Hypothalamus (tissue), 51 donors: Measurements from ENCODE around the gene CATSPER3.

ENCODE experiments used
- DNase-seq, 51 donors: peaks; one replicate each; lab custom pipeline; 2025; lab: John Stamatoyannopoulos, UW

The CATSPER3 gene

DNA sequence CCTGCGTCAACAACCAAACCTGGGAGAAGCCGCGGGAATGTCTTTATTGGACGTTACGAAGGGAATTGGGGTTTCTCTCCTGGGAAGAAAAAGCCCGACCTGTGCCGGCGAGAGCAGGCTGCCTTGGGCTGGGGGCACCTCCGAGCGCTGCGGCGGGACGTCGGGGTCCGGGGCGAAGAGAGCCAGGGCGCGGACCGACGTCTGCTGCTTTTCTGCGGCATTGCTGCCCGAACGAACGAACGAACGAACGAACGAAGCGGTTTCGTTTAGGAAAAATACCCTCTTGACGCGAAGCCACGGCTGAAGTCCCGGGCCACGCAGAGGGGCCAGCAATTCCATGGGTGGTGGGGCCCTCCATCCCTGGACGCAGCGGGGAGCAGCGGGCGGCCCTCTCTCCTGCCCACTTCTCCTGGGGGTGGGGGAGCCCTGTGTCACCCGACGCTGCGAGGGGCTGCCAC is 71.1 kb downstream of the CATSPER3 start:
- no peak for DNase-seq

GRCh38 chr5:135039271-135040033 is 71.7 kb downstream of the CATSPER3 start:
- no peak for DNase-seq

- DNase-seq, result no peak
Measured at GRCh38 chr5:135040034-135040332, 72.3 kb downstream of the CATSPER3 start.

GRCh38 chr5:135040333-135041144 is 72.8 kb downstream of the CATSPER3 start:
- DNase-seq, result no peak

- no peak for DNase-seq
Measured at GRCh38 chr5:135041145-135041587, 73.5 kb downstream of the CATSPER3 start.

DNA sequence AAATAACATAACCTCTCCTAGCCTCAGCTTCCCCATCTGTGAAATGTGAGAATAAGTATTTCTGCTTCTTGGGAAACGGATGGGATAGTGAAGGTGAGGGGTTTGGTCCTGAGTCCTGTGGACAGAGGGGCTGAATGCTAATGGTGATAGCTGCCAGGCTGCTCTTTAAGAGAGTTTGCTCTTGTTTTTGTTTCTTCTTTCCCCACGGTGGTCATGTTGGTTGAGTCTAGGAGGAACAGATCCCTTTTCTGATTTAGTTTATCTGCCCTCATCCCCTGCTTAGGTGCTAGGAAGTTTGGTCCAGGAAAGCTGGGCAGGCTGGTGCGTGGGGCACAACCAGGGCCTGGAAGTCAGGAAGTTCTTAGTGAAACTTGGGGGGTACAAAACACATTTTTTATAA is 74.0 kb downstream of the CATSPER3 start:
- no peak for DNase-seq

DNA sequence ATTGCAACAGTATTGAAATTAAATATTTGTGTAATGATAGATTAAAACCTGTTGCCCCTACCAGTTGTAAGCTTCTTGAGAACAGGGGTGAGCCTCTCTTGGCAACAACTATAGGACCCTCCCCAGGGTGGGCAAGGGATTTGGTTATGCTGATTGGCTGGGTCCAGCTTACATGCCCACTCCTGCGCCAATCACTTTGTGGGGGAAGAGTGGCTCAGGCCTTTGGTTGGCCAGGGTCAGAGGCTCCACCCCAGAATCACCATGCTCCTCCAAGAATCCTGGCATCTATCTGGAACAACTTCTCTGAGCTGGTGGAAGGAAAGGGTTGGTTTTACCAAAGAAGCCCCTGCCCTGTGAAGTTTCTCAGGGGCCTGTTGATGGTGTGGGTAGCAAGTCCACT is 74.9 kb downstream of the CATSPER3 start:
- no peak for DNase-seq

- no peak for DNase-seq
Measured at GRCh38 chr5:135045488-135045887, 77.8 kb downstream of the CATSPER3 start.

DNA sequence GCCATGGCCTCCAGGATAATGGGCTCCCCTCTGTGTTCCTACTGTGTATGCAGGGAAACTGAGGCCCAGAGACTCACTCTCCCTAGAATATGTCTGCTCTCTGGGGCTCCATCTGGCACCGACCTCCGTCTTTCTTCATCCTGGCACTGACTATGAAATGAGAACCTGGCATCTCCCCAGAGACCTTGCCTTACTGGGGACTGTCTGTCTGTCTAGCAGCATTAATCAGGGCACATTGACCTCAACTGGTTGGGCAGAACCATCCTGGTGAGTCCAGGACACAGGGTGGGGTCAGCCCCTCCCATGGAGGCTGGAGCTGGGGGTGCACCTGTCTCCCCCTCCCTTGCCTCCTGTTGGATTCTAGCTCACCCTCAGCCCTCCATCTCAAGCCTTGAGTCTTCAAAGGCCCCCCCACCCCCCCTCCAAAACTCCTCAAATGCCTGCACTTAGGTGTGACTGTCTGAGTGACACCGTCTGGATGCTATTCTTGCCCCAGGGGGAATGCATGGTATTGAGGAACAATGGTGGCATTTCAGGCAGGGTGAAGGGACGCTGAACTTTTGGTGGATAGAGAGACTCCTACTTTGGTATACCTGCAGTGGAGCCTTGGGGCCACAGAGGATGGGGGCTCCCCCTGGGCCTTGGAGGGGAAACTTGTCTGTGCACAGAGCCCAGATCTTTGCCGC is 79.1 kb downstream of the CATSPER3 start:
- DNase-seq, result no peak

- DNase-seq, result no peak
Measured at GRCh38 chr5:135047347-135047695, 79.6 kb downstream of the CATSPER3 start.

- no peak for DNase-seq
Measured at GRCh38 chr5:135048286-135048685, 80.6 kb downstream of the CATSPER3 start.

- DNase-seq, result no peak
Measured at GRCh38 chr5:135048930-135049329, 81.2 kb downstream of the CATSPER3 start.

DNA sequence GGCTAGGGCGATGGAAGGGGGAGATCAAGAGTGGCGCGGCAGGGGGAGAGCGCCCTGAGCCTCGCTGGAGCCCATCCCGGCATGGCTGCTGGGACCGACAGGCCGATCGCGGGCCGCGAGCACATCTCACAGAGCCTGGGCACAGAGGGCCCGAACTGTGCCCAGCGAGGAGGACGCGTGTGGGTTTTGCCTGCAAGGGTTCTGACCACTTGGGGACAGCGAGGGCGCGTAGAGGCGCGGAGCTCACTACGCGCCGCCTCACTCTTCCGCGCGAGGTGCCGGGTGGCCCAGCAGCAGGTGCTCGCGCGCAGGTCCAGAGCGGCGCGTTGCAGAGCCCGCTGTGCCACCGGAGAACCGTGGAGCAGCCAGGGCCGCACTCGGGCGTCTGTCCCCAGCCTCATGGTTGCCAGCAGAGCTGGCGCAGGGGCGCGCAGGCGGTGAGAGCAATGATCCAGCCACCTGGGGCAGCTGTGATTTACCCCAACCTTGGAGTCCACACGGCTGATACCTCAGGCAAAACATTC is 82.6 kb downstream of the CATSPER3 start:
- DNase-seq, result no peak

GRCh38 chr5:135051399-135051798 is 83.7 kb downstream of the CATSPER3 start:
- DNase-seq, result no peak

DNA sequence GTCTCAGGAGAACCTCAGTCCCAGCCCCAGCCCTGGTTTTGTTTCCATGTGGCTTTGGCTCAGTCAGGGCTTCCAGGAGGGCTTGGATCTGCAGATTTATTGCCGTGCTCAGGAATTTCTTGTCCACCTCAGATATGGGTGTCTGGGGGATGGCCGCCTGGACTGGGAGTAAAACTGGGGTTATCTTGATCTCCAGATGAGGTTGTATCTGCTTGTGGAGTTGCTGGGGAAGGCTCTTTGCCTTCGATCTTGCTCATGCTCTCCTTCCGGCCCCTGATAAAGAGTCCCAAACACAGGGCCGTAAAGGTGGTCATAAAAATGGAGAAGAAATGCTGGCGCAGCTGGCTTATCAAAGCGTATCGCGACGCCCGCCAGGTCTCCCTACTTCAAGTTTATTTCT is 84.2 kb downstream of the CATSPER3 start:
- DNase-seq, result no peak

GRCh38 chr5:135052511-135053145 is 84.9 kb downstream of the CATSPER3 start:
- no peak for DNase-seq

DNA sequence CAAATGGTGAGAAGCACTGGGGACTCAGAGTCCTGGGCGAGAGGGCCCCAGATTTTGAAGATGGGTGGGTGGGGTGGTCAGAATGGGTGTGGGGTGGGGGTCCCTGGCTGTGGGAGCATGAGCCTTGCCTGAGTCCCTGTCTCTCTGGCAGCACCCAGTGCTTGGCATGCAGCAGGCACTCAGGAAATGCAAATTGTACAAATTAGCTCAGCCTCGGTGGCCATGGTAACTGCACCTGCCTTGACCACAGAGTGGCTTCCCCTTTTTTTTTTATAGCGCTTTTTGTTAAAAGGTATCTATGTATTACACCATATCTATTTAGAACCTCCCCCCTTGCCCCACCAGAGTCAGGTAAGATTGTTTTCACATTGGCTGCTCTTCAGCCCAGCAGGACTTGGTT is 85.6 kb downstream of the CATSPER3 start:
- no peak for DNase-seq

- DNase-seq, result no peak
Measured at GRCh38 chr5:135053989-135054388, 86.3 kb downstream of the CATSPER3 start.

GRCh38 chr5:135054546-135054945 is 86.8 kb downstream of the CATSPER3 start:
- no peak for DNase-seq

DNA sequence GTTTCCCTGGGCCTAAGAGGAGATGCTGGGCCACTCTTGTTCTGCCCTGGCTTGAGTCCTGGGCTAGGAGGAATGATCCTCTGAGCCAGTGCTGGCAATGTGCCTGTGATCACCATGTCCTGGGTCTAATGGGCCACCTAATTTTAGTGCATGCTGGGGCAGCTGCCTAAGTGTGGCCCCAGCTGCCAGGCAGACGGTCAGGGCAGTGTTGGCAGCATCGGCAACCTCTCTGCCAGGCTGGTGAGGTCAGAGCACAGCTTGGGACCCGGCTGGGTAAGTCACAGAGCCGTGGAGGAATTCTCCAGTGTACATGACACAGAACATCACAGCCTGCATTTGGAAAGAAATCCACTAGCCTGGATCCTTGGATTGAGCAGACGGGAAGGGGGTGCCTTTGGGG is 87.7 kb downstream of the CATSPER3 start:
- DNase-seq, result no peak
